ENCODE data around the gene CCL7. TPM values are rescaled to one million over a fixed set of nuclear protein-coding genes. Genes with fewer than 3 reads are reported as not detected.
"Not testable (repeated sequence)": the region's sequence is repeated elsewhere in the genome, so short reads cannot be mapped to it uniquely, and the experiment has no call there.

The CCL7 gene
- polyA plus RNA-seq (2013, experiment 1 of 2; ENCODE audit: insufficient read length) = 0.37 TPM
- polyA plus RNA-seq (2013, experiment 2 of 2; ENCODE audit: insufficient read length) = 1.0 TPM

DNA sequence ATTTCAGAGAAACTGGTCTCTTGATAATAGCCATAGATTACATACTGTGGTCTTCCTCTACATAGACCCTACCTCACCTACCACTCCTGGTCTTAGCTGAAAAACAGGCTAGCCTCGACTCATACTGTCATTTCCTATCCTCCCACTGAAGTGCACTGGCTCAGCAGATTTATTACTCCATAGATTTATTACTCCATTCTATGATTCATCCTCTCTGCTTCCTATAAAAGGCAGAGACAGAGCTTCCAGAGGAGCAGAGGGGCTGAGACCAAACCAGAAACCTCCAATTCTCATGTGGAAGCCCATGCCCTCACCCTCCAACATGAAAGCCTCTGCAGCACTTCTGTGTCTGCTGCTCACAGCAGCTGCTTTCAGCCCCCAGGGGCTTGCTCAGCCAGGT, at the start of gene CCL7:
Gene CCL7, plus strand, starts transcription at position 253 of the 400 bp plus-strand sequence. Its CDS starts 70 bp downstream, at position 323.
- DNase-seq = peak; percentile 68

DNA sequence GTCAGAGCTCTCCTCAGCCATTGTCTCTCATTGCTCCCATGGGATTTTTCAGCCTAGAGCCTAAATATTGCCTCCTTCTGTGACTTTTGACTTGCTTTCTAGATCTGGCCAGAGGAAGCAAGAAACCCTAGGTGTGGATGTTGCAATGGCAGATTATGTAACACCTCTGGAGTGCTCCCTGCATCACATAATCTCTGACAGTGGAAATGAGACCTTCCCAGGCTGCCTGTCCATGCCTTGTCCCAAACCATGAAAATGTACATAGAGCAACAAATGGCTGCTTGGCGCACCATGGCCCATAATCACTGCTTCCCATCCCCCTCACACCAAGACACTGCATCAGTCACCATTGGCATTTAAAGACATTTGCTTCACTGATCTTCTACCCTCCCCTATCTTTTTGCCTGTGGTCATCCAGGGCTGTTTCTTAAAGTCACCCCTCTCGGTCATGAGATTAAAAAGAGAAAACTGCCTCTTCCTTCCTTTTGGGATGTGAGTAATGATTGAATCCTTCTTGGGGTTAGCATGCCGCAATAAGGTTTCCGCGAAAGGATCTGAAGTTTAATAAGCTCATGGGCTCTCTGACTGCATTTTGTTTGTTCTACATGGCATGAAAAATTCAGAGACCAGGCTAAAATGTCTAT, 49.1 kb upstream of the CCL7 start:
- no peak for DNase-seq

DNA sequence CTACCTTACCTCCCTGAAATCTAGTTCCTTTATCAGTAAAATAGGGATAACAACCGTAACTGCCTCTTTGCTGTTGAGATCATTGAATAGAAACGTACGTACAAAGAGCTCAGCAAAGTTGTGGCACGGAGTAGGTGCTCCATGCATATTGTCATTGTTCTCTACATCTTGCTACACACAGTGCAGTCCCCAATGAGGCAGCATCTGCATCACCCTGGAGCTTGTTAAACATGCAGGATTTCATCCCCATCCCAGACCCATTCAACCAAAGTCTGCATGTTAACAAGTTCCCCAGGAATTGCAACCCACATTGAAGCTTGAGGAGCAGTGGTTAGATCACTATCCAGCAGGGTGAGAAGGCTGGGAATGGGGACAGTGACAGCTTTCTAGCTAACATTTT, 48.6 kb upstream of the CCL7 start:
- DNase-seq = no peak

DNA sequence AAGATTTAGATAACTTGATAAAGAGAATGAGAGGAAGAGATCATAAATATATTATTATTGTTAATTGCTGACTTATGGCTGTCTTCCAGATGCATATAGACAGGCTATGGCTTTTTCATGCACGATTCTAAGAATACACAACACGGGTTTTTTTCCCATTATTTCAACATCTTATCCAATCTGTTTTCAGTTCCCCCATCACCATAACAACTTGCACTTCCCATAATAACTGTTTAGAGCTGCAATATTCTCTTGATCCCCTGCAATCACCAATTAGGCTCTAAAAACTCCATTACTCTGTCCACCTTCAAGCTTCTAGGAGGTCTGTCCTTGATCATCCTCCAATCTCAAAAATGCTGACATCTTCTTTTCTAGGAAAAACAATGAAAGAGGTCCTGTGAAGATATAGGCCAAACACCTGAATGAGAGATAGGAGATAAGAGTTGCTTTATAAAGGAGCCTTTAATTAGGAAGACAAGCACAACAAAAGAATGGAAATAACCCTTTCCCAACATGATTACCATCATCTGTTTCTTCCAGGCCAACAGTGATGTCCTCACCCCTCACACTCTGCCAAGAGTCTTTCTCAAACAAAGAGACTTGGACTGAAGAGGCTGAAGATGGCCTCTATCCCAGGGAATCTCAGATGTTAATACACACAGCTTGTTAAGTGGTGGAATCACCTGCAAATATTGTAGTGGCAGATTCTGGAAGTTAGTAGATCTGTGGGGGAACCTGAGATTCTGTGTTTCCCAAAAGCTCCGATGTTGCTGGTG, 47.1 kb upstream of the CCL7 start:
- no peak for DNase-seq

DNA sequence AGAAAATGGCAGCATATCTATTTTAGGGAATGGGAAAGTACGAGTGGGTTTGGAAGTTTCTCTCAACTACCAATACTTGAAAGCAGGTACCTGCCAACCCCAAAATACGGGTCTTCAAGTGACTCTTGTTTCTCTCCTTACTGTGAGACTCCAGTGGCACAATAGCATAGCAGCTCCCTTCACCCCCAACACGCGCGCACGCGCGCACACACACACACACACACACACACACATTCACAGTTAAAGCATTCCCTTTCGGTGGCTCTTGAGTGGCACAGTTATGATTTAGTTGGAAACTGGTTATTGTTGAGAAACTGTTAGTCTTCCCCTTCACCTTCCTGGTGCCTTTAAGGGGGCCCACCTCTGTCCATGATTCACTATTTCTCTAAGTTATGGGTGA, 45.0 kb upstream of the CCL7 start:
- no peak for DNase-seq

DNA sequence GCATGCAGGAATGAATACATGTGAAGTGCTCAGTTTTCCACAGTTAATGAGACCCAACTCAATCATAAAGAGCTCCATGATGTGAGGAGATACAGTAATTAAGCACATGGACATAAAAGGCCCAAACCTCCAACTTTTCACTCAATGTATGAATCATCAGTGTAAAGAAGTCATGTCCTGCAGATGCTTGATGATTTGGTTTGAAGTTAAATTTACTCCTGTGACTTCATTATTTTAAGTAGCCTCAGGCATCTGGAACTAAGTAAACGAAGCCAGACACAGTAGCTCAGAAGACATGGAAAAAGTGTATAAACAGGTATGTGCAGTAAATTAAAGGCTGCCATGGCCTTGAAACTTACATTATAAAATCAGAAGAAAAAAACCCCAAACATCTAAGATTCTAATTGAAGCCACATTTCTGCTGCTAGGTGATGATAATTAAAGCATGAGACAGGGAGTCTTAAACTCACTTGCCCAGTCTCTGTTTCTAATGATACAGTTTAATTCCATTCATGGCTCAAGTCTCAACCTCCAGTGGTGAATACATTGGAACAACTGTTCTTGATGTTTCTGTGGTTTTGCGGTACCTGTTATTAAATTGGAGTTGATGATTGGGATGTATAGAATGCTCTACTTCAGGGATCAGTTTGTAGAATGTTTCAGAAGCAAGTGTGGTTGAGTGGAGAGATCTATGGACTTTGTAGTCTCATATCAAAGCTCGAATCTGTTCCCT, 43.8 kb upstream of the CCL7 start:
- DNase-seq = peak; percentile 93

DNA sequence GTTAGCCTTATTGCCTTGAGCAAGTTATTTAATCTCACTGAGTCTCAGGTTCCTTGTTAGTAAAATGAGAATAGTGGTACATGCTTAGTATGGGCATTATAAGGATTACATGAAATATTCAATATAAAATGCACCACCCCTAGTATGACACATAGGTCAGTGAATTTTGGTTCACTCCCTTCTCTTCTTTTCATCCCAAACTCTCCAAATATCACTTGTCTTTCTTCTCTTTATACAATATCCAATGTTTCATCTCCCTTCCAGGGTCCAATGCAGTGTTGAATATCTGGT, 43.3 kb upstream of the CCL7 start:
- DNase-seq = no peak

DNA sequence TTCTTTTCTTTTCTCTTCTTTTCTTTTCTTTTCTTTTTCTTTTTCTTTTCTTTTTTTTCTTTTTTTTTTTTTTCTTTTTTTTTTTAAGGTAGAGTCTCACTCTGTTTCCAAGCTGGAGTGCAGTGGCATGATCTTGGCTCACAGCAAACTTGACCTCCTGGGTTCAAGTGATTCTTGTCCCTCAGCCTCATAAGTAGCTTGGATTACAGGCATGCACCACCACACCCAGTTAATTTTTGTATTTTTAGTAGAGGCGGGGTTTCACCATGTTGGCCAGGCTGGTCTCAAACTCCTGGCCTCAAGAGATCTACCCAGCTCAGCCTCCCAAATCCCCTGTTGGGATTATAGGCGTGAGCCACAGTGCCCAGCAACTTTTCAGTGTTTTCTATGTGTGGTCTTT, 42.7 kb upstream of the CCL7 start:
- not testable (repeated sequence) for DNase-seq

DNA sequence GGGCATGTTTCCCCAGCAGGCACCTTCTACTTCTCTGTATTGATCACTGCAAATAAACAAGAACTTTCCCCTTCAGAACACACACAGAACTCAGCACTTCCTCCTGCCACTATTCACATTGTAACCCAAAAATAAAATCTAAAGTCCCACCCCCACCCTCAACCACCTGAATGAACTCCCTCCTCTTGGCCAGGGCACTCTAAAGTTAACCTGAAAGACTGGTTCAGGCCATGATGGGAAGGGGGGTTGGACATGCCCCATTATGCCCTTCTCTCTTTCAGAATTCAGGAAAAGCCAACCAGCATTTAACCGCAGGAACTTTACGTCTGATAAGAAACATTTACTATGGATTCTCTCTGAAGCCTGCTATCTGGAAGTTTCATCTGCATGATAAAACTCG, 42.3 kb upstream of the CCL7 start:
- no peak for DNase-seq

DNA sequence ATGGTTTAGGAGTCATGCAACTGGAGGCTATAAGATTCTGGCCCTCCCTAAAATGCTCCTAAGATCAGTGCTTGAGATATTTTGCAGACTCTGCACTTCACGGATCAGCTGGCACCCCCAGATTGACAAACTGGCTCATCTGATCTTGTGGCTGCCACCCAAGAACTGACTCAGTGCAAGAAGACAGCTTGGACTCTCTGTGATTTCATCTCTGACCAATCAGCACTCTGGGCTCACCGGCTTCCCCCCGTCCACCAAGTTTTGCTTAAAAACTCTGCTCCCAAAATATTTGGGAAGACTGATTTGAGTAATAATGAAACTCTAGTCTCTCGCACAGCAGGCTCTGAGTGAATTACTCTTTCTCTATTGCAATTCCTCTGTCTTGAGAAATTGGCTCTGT, 41.2 kb upstream of the CCL7 start:
- DNase-seq = no peak

DNA sequence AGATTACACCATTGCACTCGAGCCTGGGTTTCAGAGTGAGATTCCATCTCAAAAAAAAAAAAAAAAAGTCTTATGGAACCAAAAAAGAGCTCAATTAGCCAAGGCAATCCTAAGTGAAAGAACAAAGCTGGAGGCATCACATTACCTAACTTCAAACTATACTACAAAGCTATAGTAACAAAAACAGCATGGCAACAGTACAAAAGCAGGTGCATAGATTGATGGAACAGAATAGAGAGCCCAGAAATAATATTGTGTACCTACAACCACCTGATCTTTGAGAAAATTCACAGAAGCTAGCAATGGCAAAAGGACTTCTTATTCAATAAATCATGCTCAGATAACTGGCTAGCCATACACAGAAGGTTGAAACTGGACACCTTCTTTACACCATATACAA, 39.7 kb upstream of the CCL7 start:
- DNase-seq = no peak

DNA sequence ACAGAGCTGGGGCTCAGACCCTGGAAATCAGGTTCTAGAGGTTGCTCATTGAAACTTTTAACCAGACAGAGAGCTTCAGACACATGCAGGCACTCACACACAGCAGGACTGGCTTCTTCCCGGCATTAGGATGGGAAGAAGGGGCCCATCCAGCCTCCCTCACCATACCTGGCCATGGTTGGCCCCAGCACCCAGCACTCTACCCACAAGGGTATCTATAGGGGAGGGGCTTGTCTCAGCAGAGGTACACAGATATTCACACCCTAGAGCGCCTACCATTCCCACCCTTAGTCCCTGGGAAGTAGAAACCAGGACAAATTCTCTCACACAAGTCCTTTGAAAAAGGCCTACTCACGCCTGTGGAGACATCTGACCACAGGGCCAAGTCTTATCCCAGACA, 35.4 kb upstream of the CCL7 start:
- no peak for DNase-seq

DNA sequence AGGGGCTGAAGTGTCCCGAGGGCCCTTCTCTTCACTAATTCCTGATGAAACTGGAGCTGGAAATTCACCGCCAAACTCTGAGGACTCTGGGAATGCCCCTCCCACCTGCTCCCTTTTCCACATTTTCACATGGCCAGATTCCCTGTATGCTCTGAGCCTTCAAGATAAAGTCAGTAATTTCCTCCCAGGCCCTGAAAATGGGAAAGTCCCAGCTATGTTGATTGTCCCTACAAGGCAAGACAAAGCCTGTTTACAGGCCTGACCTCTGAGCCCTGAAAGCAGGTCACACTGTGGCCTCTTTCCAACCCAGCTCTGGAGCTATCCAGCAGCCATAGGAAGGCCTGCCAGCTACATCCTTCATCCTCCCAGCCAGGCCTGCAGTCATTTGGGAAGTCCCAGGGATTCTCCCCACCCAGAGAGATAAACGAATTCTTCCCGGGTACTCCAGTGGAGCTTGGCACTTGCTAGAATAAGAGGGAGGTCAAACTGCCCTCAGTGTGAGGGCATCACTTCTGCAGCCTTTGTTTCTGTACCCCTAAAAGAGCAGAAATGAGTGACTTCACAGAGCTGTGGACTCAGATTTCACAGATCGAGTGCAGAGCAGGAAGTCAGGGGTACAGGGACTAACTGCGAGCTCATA, 34.5 kb upstream of the CCL7 start:
- DNase-seq = no peak

DNA sequence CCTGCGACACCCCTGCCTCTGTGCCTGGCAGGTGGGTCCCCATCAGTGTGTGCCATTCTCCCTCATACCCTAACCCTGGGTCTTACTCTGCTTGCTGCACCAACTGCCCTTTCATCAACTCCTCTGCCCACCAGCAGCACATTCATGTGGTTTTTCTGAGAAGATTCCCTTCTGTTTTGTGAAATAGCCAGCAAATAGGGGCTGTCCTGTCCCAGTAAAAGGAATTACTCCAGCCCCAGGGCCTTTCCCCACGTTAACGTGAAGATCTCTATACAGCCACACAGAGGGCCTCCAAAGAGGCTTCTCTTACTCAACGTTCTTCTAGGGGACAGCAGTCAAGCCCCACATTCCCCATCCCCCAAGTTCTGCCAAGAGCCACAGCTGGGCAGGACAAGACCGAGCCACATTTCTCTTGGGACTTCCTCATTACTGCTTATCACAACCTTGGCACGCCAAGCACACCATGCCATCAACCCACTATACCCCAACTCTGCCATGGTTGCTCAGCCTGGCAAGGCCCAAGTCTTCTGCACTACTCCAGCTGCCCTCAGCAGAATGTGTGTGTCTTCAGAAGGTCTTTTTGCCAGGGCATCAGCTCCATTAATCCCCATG, 33.6 kb upstream of the CCL7 start:
- no peak for DNase-seq

DNA sequence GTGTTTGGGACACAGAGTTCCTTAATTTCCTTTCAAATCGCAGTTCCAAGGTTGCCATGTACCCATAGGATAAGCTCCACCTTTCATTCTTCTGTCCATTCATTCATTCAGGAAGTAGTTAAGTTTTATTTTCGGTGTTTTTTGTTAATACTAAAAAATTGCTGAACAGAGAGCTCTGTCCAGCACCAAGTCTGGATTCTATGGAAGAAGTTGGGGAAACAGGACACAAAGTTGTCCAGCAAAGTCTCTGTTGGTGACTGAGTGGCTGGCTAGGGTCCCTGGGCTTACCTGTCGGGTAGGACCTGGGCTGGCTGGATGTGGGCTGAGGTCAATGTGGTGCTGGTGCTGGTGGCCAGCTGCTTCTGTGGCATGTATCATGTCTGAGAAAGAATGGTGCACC, 32.6 kb upstream of the CCL7 start:
- DNase-seq = no peak

DNA sequence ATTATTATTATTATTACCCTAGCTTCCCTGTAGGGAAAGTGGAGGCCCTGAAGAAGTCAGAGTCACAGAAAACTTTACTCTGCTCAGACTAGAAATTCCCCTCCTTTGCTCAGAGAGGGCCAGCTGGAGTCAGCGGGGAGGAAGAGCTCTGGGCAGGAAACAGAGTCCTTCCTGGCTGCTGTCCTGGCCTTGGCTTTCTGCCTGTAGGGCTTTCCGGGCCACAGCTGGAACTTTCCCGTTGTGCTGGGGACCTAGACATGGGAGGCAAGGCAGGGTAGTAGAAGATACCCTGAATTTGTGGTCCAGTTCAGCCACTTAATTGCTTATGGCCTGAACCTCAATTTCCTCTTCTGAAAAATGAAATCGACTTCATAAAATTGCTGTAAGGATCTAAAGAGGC, 29.0 kb upstream of the CCL7 start:
- DNase-seq = peak; percentile 16

DNA sequence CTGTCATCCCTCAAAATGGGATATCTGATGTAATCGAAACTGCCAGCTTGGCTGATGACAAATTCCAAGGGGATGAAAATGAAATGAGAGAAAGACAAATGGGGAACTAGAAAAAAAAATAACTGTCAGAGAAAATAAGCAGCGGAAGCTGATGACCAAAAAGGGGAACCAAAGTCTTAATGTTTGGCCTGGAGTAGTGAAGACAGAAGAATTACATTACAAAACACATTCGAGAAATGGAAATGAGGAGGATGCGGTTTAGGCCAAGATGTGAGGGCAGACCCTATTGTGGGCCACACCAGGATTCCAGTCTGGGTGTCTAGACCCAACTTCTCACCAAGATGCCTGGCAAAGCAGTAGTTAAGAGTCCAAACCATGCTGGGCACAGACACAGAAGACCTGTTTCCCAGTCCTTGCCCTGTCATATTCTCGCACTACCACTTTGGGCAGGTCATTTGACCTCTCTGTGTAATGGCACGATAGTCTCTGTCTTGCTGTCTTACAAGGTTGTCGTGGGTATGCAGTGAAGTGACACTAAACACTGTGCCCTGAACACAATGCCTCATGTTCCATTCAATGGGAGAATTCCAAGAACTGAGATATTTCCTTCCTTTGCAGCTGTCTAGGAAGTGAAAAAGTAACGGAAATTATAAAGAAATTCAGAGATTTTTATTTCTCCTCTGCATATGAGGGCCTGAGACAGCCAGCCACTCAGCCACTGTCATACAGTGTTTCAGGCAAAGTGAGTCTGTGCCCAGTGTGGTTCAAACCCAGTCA, 27.2 kb upstream of the CCL7 start:
- DNase-seq = no peak

DNA sequence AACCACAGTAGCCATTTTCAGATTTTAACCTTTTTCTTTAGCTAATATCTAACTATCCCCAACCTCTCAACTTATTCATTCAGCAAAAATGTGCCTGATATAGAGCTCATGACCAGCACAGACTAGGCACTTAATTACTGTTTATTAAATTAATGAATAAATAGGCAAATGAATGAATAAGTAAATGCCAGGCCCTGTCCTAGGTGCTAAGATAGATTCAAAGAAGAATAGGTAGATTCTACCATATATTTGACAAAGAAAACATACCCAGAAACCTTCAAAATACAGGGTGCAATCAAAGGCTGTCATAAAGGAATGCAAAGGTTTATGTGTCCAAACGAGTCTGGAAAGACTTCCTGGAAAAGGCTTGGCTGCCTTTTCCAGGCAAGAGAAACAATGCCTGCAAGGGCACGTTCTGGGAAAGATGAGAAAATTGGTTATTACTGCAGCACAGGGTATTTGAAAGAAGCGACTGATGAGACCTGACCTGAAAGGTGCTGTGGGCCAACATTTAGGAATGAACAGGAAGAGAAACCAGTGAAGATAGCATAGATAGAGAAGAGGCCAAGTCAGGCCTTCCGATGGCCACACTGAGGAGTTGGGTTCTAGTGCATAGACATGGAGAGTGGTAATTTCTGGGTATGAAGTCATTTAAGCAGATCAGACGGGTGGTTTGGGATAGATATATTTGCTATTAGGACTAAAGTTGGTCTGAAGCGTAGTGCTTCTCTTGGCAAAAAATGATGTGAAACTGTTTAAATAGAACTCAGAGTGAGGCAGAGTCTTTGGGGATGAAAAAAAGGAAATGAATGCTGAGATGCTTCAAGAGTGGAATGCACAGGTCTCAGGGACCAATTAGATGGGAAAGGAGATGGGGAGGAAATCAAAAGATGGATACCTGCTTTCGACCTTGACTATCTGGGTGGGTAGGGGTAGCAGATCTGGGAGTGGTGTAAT, 26.4 kb upstream of the CCL7 start:
- no peak for DNase-seq

DNA sequence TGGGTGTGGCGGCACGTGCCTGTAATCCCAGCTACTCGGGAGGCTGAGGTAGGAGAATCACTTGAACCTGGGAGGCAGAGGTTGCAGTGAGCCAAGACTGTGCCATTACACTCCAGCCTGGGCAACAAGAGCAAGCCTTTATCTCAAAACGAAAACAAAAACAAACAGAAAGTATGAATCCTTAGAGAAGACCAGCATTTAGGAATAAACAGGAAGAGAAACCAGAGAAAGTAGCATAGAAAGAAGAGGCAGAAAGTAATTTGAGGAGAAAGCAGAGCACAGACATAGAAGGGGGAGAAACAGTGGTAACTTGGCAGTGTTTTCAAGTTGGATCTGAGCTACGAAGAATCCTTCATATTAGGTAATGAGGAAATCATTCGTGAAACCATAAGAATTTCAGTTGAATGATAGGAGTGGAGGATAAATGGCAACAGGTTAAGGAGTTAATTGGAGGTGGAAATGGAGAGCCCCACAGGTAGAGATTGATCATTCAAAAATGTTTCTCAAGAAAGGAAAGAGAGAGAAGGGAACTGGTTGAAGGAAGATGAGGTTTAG, 24.6 kb upstream of the CCL7 start:
- no peak for DNase-seq

DNA sequence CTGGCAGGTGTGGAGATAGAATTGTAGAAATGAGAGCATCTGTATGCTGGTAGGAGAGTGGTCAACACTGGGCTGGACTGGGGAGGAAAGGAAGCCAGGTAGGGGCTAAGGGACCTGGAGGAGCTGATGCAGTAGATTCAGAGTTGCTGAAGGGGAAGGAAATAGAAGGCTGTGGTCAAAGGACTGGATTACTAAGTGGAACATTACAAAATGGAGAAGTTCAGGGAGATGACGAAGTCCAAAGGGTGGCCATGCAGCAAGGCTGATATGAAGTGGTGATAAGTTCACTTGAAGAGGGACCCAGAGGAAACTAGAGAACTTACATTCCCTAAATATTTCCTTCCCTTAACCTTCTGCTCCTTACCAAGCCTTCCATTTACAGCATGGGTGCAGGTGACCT, 23.6 kb upstream of the CCL7 start:
- DNase-seq = no peak

DNA sequence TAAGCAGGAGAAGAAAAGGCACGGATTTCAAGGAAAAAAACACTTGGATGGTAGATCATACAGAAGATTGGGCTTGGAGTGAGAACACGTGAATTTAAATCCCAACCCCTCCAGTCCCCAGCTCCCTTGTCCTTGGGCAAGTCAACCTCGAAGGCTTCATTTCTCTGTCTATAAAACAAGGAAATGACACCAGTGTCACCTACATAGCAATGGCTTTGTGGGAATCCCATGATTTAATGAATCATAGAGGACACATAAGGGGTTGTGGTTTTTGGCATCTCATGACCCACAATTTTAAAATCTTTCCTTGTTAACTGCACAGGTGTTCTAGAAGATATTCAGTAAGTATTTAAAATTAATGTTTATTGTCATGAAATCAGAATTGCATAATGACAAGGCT, 23.1 kb upstream of the CCL7 start:
- no peak for DNase-seq

All from fibroblast of skin of abdomen (primary cell).